Bronchial epithelial cell (primary cell): Measurements from ENCODE around the gene BTBD3. TPM values are rescaled to one million over a fixed set of nuclear protein-coding genes. Genes with fewer than 3 reads are reported as not detected.

ENCODE experiments used
- DNase-seq: peaks from one replicate; pipeline ENCODE4 v3.0.0-alpha.2; 2010; ENCODE audit warnings: low read depth
- FAIRE-seq: peaks from 2 replicates; lab custom pipeline; 2011; peaks lifted over from hg19 to GRCh38; lab: Jason Lieb, UNC
- H3K27me3 ChIP-seq: 2 replicates; pipeline ENCODE4 v1.5.1; 2011; ENCODE audit warnings: low read length; ENCODE audit not compliant: control insufficient read depth, insufficient read depth
- H3K36me3 ChIP-seq: 2 replicates; pipeline ENCODE4 v1.5.1; 2011; ENCODE audit warnings: low read length; ENCODE audit not compliant: control insufficient read depth, insufficient read depth
- H3K4me3 ChIP-seq: 2 replicates; pipeline ENCODE4 v1.5.1; 2011; ENCODE audit warnings: mild to moderate bottlenecking, low read depth, low read length, control low read depth
- CTCF ChIP-seq: IDR thresholded peaks from 2 replicates; pipeline ENCODE4 v1.5.1; 2011; ENCODE audit warnings: mild to moderate bottlenecking, moderate library complexity, low read length, control low read depth, inconsistent platforms; ENCODE audit not compliant: insufficient read depth, severe bottlenecking
- total RNA-seq: library from RNA; depleted of rRNA; stranded (reverse); fragments of >200 nt; gene quantifications from 2 replicates; pipeline ENCODE4 v1.2.1, GENCODE V29; 2014

Gene BTBD3
- total RNA-seq, 1 donor from 2014 or later = 16.6 TPM

GRCh38 chr20:11926292-11926998 is 8.8 kb downstream of the BTBD3 start:
- TF ChIP-seq CTCF = no peak

GRCh38 chr20:11929947-11930346 is 12.3 kb downstream of the BTBD3 start:
- no peak for TF ChIP-seq CTCF
- H3K27me3 ChIP-seq = no peaks in the 10 kb centered on the region
- DNase-seq = no peak
- H3K36me3 ChIP-seq = no peaks in the 10 kb centered on the region
- FAIRE-seq = no peak
- no peak overlapping the region for H3K4me3 ChIP-seq

More at GRCh38 chr20:11926292-11926998, 8.8 kb downstream of the BTBD3 start:
- H3K36me3 ChIP-seq = peaks cover 4% of the 10 kb centered on the region
- DNase-seq (no peak), FAIRE-seq (no peak)
- no peaks in the 10 kb centered on the region for H3K27me3 ChIP-seq
- no peak overlapping the region for H3K4me3 ChIP-seq

GRCh38 chr20:11935212-11936154 is 17.8 kb downstream of the BTBD3 start:
- DNase-seq (no peak), FAIRE-seq (no peak)
- H3K27me3 ChIP-seq = no peaks in the 10 kb centered on the region
- no peak for TF ChIP-seq CTCF
- no peaks in the 10 kb centered on the region for H3K36me3 ChIP-seq
- no peak overlapping the region for H3K4me3 ChIP-seq

GRCh38 chr20:11936157-11936556 is 18.5 kb downstream of the BTBD3 start:
- no peak overlapping the region for H3K4me3 ChIP-seq
- DNase-seq (no peak), FAIRE-seq (no peak)
- no peaks in the 10 kb centered on the region for H3K27me3 ChIP-seq
- no peaks in the 10 kb centered on the region for H3K36me3 ChIP-seq
- TF ChIP-seq CTCF = no peak

DNA sequence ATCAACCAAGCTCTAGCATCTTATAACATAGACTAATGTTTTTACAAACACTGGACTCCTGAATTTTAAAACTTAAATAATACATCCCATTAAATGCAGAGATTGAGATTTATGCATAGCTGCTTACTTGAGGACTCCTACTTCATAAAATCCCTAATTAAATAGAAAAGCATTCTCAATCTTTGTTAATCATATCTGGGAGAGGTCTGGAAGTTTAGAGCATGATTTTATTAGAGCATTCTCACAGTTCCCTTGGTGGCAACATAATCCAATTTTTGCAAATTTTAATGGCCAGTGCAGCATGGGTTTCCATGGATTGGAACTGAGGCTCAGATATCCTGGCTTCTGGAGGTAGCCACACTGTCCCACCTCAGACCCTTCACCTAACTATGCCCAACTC is 19.5 kb downstream of the BTBD3 start:
- H3K27me3 ChIP-seq = no peaks in the 10 kb centered on the region
- FAIRE-seq (no peak), DNase-seq (no peak)
- no peaks in the 10 kb centered on the region for H3K36me3 ChIP-seq
- no peak for TF ChIP-seq CTCF
- no peak overlapping the region for H3K4me3 ChIP-seq
